CD4-positive, alpha-beta T cell (primary cell): ENCODE data around the gene PTH1R. TPM values are rescaled to one million over a fixed set of nuclear protein-coding genes. Genes with fewer than 3 reads are reported as not detected.

Experiments
- ATAC-seq: fragments of 200-7000 bp; cut with Tn5 transposase; one replicate; pipeline ENCODE4 v1.10.0; 2022; ENCODE audit warnings: mild to moderate bottlenecking; ENCODE audit not compliant: poor library complexity
- CTCF ChIA-PET: fragments of 350-600 bp; sonication (Branson Sonifier 250); formaldehyde crosslinking; loops from one replicate; lab custom pipeline; 2021; ENCODE audit warnings: antibody characterized with exemption, inconsistent platforms; lab: Charles Lee
- POLR2A ChIA-PET: fragments of 350-600 bp; sonication (Branson Sonifier 250); formaldehyde crosslinking; loops from one replicate; lab custom pipeline; 2021; ENCODE audit warnings: antibody characterized with exemption, inconsistent platforms; lab: Charles Lee
- DNase-seq, 14 experiments: peaks; one replicate each; pipeline ENCODE4 v3.0.0-alpha.2; 2013 to 2020; ENCODE audit warnings: mixed read lengths in 2 of 14
- H3K27ac ChIP-seq, 2 donors: one replicate each; pipeline versions ENCODE4 v1.5.1 to v1.7.0; 2013; ENCODE audit warnings: low read length in 2 of 2, low read depth in 1 of 2, mild to moderate bottlenecking in 1 of 2
- H3K27me3 ChIP-seq, 2 experiments: 1 replicate in 1 of 2; 2 replicates in 1 of 2; pipeline versions ENCODE4 v1.6.1 to v1.7.0; 2013; ENCODE audit warnings: low read length in 2 of 2, control low read depth in 1 of 2, mild to moderate bottlenecking in 1 of 2, moderate library complexity in 1 of 2; ENCODE audit not compliant: insufficient read depth in 2 of 2, control insufficient read depth in 1 of 2
- H3K36me3 ChIP-seq: one replicate; pipeline ENCODE4 v1.6.1; 2013; ENCODE audit warnings: low read length, control low read depth; ENCODE audit not compliant: insufficient read depth
- H3K4me1 ChIP-seq: one replicate; pipeline ENCODE4 v1.6.1; 2013; ENCODE audit warnings: low read length, control low read depth; ENCODE audit not compliant: insufficient read depth
- H3K4me3 ChIP-seq: one replicate; pipeline ENCODE4 v1.5.1; 2013; ENCODE audit warnings: mild to moderate bottlenecking, low read length, moderate library complexity
- H3K9me3 ChIP-seq, 2 experiments: 1 replicate in 1 of 2; 2 replicates in 1 of 2; pipeline versions ENCODE4 v1.6.1 to v1.7.0; 2013; ENCODE audit warnings: low read length in 2 of 2, mild to moderate bottlenecking in 2 of 2, control low read depth in 1 of 2, moderate library complexity in 1 of 2; ENCODE audit not compliant: control insufficient read depth in 1 of 2, insufficient read depth in 1 of 2
- H3K27ac Mint-ChIP-seq: one replicate; pipeline ENCODE4 v1.8.0; 2020; ENCODE audit warnings: mixed read lengths
- H3K27me3 Mint-ChIP-seq: one replicate; pipeline ENCODE4 v1.8.0; 2021; ENCODE audit warnings: mixed read lengths
- H3K36me3 Mint-ChIP-seq: one replicate; pipeline ENCODE4 v1.8.0; 2021; ENCODE audit warnings: low read depth, mixed read lengths
- H3K4me1 Mint-ChIP-seq: one replicate; pipeline ENCODE4 v1.8.0; 2021; ENCODE audit warnings: low read depth, mixed read lengths
- H3K4me3 Mint-ChIP-seq: one replicate; pipeline ENCODE4 v1.8.0; 2020; ENCODE audit warnings: mild to moderate bottlenecking, mixed read lengths
- H3K9me3 Mint-ChIP-seq: one replicate; pipeline ENCODE4 v1.8.0; 2020; ENCODE audit warnings: mixed read lengths
- CTCF ChIP-seq: fragments of 200-600 bp; IDR thresholded peaks from one replicate; pipeline ENCODE4 v1.8.0; 2022; ENCODE audit warnings: antibody characterized with exemption, mild to moderate bottlenecking
- intact Hi-C, 2 experiments: fragments of 100-400 bp; cut with DNase I in 1 of 2; cut with micrococcal nuclease in 1 of 2; formaldehyde crosslinking; loops; one replicate each; pipeline versions ENCODE4 v1.15.1 to v1.9.0; 2023 to 2025; cut with DNase I, micrococcal nuclease
- total RNA-seq, 174 experiments: library from RNA in 2 of 174; stranded (reverse) in 2 of 174; gene quantifications; one replicate each; pipeline ENCODE4 v1.2.3 and lab custom pipeline; 2021 to 2026

Gene PTH1R
- total RNA-seq, 2 experiments from 2014 or later: not detected

GRCh38 chr3:46888705-46889104, 11.2 kb downstream of the PTH1R start:
- no peaks in the 10 kb centered on the region for H3K36me3 Mint-ChIP-seq
- ATAC-seq (no peak), DNase-seq (no peak)
- Histone ChIP-seq H3K4me3 (no peak overlapping the region), H3K27me3 (peaks cover 36 to 41% of the 10 kb centered on the region in 2 experiments), H3K4me1 (peaks cover 11% of the 10 kb centered on the region), H3K27ac (no peak overlapping the region), H3K36me3 (no peaks in the 10 kb centered on the region), H3K9me3 (no peaks in the 10 kb centered on the region)
- H3K9me3 Mint-ChIP-seq: no peaks in the 10 kb centered on the region
- intact Hi-C loops: no loop called here
- POLR2A ChIA-PET: no interaction called here
- peaks cover 64% of the 10 kb centered on the region for H3K27me3 Mint-ChIP-seq
- no peaks in the 10 kb centered on the region for H3K4me1 Mint-ChIP-seq
- CTCF ChIA-PET: no interaction called here
- H3K27ac Mint-ChIP-seq: no peak overlapping the region
- no peak for TF ChIP-seq CTCF
- no peak overlapping the region for H3K4me3 Mint-ChIP-seq

GRCh38 chr3:46889381-46890110, 12.0 kb downstream of the PTH1R start:
- H3K4me3 ChIP-seq: no peak overlapping the region
- no peaks in the 10 kb centered on the region for H3K9me3 Mint-ChIP-seq
- no peaks in the 10 kb centered on the region for H3K9me3 ChIP-seq
- peaks cover 66% of the 10 kb centered on the region for H3K27me3 Mint-ChIP-seq
- no peak overlapping the region for H3K27ac ChIP-seq
- peaks cover 10% of the 10 kb centered on the region for H3K4me1 ChIP-seq
- H3K27ac Mint-ChIP-seq: no peak overlapping the region
- no peaks in the 10 kb centered on the region for H3K36me3 ChIP-seq
- no peak overlapping the region for H3K4me3 Mint-ChIP-seq
- intact Hi-C loops: no loop called here
- CTCF ChIA-PET: no interaction called here
- ATAC-seq (no peak), DNase-seq (peak in 1 of 14 experiments; percentile 19)
- POLR2A ChIA-PET: interaction anchor here (0.6 kb wide), 1 partner anchor 624 kb away, joined by 3 read pairs; no protein-coding TSS in a partner anchor
- H3K4me1 Mint-ChIP-seq: no peaks in the 10 kb centered on the region
- H3K27me3 ChIP-seq: peaks cover 34 to 37% of the 10 kb centered on the region in 2 experiments
- no peaks in the 10 kb centered on the region for H3K36me3 Mint-ChIP-seq
- no peak for TF ChIP-seq CTCF

- H3K36me3 Mint-ChIP-seq: no peaks in the 10 kb centered on the region
- no peaks in the 10 kb centered on the region for H3K36me3 ChIP-seq
- H3K4me1 Mint-ChIP-seq: no peaks in the 10 kb centered on the region
- H3K27me3 ChIP-seq: peaks cover 33 to 34% of the 10 kb centered on the region in 2 experiments
- no peak overlapping the region for H3K4me3 Mint-ChIP-seq
- DNase-seq: no peak
- intact Hi-C loops: no loop called here
- H3K27ac ChIP-seq: no peak overlapping the region
- no peak for TF ChIP-seq CTCF
- ChIA-PET CTCF (no interaction called here), POLR2A (no interaction called here)
- peaks cover 12% of the 10 kb centered on the region for H3K4me1 ChIP-seq
- no peaks in the 10 kb centered on the region for H3K9me3 Mint-ChIP-seq
- ATAC-seq: no peak
- H3K27ac Mint-ChIP-seq: no peak overlapping the region
- H3K9me3 ChIP-seq: no peaks in the 10 kb centered on the region
- H3K4me3 ChIP-seq: no peak overlapping the region
- peaks cover 63% of the 10 kb centered on the region for H3K27me3 Mint-ChIP-seq
Observed at GRCh38 chr3:46890132-46890531, 12.6 kb downstream of the PTH1R start.
